Gastrocnemius medialis (tissue), 4 donors: ENCODE data around the gene STK17A.

ENCODE experiments used
- POLR2A ChIP-seq, 2 donors: fragments of 450-650 bp; IDR thresholded peaks; one replicate each; pipeline ENCODE4 v1.6.1; 2017; ENCODE audit warnings: antibody characterized with exemption in 2 of 2, mild to moderate bottlenecking in 2 of 2, moderate library complexity in 2 of 2
- TF ChIP-seq, protein P1 (sequence below), 5 experiments: fragments of 450-650 bp in 3 of 5; fragments of 200-600 bp in 2 of 5; sonication (generic) in 2 of 5; IDR thresholded peaks in 4 of 5; conservative IDR thresholded peaks in 1 of 5; 1 replicate in 4 of 5; 2 replicates in 1 of 5; pipeline ENCODE4 v1.5.1; 2016 to 2019; ENCODE audit warnings: antibody characterized with exemption in 5 of 5, mild to moderate bottlenecking in 3 of 5, moderate library complexity in 3 of 5

DNA sequence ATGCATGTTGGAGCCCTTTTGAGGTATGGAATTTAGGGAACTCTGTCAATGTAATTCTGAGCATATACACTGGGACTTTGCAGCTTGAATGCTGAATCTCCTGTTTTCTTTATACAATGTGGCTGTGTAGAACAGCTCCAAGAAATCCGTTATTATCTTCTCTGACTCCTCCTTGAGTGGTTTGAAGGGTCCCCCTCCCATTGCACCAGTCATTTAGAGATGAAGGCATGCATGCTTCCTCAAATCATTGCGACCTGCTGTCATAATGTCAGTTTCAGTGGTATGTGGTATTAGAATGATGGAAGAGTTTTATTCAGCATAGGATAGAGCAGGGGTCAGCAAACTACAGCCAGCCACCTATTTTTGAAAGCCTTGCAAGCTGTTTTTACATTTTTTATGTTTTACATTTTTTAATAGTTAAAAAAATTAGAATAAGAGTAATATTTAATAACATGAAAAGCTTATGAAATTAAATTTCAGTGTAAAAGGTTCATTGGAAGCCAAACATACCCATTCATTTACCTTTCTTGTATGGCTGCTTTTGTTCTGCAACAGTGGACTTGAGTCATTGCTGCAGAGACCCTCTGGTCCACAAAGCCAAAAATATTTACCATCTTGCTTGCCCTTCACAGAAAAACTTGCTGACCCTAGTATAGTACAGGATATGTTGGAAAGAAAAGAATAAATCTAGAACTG lies 8.1 kb downstream of the STK17A start:
- TF ChIP-seq, protein P1, sequence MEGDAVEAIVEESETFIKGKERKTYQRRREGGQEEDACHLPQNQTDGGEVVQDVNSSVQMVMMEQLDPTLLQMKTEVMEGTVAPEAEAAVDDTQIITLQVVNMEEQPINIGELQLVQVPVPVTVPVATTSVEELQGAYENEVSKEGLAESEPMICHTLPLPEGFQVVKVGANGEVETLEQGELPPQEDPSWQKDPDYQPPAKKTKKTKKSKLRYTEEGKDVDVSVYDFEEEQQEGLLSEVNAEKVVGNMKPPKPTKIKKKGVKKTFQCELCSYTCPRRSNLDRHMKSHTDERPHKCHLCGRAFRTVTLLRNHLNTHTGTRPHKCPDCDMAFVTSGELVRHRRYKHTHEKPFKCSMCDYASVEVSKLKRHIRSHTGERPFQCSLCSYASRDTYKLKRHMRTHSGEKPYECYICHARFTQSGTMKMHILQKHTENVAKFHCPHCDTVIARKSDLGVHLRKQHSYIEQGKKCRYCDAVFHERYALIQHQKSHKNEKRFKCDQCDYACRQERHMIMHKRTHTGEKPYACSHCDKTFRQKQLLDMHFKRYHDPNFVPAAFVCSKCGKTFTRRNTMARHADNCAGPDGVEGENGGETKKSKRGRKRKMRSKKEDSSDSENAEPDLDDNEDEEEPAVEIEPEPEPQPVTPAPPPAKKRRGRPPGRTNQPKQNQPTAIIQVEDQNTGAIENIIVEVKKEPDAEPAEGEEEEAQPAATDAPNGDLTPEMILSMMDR (IDR thresholded peaks at IDR 0.05 in 4 of 5, conservative IDR thresholded peaks at IDR 0.05 in 1 of 5) = no peak
- TF ChIP-seq POLR2A (IDR thresholded peaks at IDR 0.05) = no peak
